Cerebellar cortex (tissue), 1 donor: ENCODE measurements around the gene PPL.
"Not testable (repeated sequence)": the region's sequence is repeated elsewhere in the genome, so short reads cannot be mapped to it uniquely, and the experiment has no call there.

Experiments
- DNase-seq: peaks from one replicate; pipeline ENCODE4 v3.0.0-alpha.2; 2015; ENCODE audit warnings: low spot score

Gene PPL

GRCh38 chr16:4957720-4958509 lies 21.0 kb upstream of the PPL start, which contains the start of gene SEC14L5:
SEC14L5 (plus strand) TSS chr16:4958330; CDS start chr16:4959324, 994 bp downstream.
- DNase-seq: peak; percentile 99

DNA sequence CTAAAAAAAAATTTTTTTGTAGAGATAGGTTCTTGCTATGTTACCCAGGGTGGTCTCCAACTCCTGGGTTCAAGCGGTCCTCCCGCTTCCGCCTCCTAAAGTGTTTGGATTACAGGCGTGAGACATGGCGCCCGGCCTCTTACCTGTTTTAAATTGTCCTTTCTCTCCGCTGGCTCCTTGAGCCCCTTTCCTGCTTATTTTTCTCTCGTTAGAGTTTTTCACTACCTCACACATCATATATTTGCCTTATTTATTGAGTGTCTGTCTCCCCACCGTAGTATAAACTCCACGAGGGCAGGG lies 20.4 kb upstream of the PPL start:
- DNase-seq: no peak

GRCh38 chr16:4954714-4955113 lies 17.8 kb upstream of the PPL start:
- no peak for DNase-seq

- DNase-seq: not testable (repeated sequence)
These were observed 14.6 kb upstream of the PPL start for GRCh38 chr16:4951583-4951982.

- no peak for DNase-seq
These were observed 13.0 kb upstream of the PPL start for GRCh38 chr16:4949986-4950385.

GRCh38 chr16:4948903-4949766 lies 12.2 kb upstream of the PPL start:
- no peak for DNase-seq

DNA sequence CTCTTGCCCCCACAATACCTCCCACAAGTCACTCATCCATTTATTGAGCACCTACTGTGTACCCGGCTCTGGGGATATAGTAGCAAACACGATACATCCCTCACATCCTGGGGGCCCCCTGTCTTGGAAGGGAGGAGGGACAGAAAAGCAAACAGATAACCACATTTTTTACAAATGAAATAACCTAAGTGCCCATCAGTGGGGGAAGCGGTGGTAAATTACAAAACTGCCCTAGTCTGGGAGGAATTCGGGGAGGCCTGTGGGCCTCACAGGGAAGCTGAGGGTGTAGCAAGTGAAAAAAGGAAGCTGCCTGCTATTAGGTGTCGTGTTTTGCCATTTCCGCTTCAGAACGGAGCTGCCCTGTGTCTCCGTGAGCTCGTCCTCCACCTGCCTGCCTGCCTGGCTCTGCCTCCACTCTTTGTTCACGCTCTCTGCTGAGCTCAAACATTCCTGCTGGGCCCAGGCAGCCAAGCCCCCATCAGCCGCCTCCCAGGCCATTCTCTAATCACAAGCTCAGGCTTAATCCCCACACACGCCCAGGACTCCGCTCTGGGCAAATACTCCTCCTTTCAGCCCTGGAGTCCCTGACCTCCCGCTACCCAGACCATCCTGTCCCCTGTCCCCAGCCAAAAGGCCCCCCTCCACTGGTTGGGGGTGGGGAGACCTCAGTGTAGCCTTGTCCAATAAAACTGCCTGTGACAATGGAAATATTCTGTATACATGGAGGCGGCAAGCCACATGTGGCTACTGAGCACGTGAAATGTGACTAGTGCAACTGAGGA lies 11.0 kb upstream of the PPL start:
- DNase-seq: peak; percentile 54

DNA sequence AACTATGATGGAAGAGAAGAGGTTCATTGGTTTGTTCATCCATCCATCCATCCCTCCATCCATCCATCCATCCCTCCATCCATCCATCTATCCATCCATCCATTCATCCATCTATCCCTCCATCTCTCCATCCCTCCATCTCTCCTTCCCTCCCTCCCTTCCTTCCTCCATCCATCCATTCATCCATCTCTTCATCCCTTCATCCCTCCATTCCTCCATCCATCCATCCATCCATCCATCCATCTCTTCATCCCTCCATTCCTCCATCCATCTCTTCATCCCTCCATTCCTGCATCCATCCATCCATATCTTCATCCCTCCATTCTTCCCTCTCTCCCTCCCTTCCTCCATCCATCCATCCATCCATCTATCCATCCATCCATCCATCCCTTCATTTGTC lies 10.0 kb upstream of the PPL start:
- DNase-seq: no peak

GRCh38 chr16:4945560-4946502 lies 8.9 kb upstream of the PPL start:
- no peak for DNase-seq

DNA sequence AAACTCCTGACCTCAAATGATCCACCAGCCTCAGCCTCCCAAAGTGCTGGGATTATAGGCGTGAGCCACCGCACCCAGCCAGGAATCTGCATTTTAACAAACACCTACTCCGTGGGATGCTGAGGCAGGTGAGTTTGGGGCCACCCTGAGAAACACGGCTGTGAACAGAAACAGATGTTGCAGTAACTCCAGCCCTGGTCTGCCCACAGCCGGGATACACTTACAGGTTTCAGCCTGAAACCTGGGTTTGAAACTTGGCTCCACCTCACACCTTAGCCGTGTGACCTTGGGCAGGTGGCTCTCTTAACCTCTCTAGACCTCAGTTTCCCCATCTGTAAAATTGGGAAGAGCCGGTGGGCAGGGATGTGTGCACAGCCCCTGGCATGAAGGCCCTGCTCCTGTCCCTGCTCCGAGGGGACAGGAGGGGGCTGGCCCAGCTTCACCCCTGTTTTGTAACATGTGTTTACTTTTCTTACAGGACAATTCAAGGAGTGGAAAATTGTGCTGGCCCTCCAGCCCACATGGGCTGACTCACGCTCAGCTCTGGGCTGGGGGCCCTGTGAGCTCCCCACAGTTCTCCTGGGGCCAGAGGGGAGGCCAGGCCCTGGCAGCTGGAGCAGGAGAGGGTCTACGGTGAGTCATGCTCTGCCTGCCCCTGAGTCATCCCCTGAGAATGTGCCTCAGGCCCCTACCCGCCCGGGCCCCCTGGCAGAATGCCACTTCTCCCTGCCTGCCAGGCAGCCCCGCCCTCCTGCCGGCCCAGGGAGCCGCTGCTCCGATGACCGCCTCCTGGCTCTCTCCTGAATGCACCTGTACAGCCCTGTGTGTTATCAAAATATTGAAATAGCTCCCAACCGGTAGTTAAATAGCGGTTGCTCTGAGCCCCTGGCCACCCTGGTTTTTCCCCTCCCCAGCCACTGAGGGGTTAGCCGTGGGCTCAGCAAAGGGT lies 7.7 kb upstream of the PPL start:
- DNase-seq: peak; percentile 54

DNA sequence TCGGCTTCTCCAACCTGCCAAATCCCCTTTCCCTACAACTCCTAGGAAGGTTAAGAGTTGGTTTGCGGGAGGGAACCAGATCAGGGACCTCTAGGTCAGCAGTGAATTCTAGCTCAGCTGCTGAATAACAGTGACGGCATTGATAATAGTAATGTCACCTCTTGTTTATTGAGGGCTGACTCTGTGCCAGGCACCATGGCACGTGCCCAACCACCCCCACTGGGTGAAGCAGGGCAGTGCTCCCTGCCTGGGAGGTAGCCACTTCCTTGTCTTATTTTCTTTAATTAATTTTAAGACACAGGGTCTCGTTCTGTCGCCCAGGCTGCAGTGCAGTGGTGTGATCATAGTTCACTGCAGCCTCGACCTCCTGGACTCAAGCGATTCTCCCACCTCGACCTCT lies 5.5 kb upstream of the PPL start:
- DNase-seq: no peak

DNA sequence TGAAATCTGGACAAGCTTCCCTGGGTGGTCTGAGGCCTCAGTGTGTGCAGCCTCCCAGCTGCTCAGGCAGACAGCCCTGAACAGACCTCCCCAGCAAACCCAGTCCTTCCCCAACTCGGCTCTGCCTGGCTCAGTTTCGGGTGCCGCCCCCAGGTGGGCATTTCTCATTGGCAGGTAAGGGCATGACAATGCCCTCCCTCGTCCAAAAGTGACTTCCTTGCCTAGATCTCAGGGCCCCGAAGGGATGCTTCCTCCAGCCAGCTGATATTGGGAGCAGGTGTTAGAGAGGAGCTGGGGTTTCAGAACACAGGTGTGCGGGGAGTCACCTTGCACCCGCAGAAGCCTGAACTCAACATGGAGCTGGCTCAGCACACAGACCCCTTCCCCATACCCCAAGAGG lies 3.8 kb upstream of the PPL start:
- no peak for DNase-seq

DNA sequence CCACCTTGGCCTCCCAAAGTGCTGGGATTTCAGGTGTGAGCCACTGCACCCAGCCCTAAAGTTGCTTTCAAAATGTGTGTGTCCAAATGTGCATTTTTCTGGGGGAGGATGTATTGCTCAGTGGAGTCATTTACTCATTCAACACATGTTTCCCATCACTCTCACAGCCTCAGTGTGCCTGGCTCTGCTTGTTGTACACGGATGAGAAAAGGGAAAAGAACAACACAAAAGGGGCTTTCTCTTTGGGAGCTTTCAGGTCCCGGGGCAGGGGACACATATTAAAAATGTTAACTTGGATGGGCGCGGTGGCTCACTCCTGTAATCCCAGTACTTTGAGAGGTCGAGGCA lies 1.7 kb upstream of the PPL start:
- DNase-seq: no peak

GRCh38 chr16:4937782-4938682 lies 1.1 kb upstream of the PPL start:
- DNase-seq: no peak

DNA sequence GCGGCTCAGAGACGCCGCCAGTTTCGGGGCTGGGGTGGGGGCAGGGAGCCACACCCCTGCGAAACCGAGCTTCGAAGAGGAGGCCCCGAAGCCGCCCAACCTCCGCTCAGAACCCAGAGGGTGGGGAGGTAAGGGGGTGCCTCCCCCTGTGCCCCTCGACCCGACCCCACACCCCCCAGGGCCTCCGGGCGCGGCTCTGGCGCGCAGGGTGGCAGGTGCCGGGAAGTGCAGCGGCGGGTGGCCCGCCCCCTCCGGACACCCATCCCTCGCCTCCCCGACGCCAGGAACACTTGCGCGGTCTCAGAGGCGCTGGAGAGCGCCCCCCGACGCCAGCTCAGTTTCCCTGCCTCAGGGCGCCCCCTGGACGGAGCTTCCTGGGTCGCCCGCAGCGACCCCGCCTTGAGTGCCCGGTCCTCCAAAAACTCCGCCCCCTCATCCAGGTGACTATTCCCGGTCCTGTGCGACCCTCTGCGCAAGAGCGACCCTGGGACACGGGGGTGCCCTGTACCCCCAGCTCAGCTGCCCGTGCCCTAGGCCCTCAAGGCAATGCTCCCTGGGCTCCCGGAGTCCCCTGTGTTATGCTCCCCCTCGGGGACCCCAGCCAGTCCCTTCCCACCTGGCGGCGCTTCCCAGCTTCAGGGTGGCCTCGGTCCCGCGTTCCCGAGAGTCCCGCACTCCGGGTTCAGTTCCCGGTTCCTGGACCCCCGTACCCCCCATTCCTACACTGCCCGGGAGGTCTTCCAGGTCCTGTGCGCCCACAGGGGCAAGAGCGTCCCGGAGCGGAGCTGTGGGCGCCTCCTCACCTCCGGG lies 562 bp downstream of the PPL start:
- DNase-seq: peak; percentile 23

- no peak for DNase-seq
These were observed 1.6 kb downstream of the PPL start for GRCh38 chr16:4935241-4935855.

DNA sequence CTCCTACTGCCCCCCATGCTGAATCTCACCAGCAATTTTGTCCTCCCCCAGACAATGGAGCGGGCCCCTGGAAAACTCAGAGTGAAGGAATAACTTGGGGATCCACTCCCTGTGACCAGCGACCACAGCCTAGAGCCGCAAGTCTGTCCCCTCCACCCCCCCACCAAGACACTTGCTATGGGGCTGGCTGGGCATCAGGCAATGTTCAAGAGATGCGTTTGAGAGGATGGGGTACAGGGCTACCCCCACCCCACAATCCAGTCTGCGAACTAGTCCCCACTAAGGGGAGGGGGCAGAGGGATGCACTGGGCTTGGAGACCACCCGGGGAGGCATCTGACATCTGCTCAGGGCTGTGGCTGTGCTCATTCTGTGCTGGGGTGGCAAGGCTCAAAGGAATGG lies 2.4 kb downstream of the PPL start:
- no peak for DNase-seq

DNA sequence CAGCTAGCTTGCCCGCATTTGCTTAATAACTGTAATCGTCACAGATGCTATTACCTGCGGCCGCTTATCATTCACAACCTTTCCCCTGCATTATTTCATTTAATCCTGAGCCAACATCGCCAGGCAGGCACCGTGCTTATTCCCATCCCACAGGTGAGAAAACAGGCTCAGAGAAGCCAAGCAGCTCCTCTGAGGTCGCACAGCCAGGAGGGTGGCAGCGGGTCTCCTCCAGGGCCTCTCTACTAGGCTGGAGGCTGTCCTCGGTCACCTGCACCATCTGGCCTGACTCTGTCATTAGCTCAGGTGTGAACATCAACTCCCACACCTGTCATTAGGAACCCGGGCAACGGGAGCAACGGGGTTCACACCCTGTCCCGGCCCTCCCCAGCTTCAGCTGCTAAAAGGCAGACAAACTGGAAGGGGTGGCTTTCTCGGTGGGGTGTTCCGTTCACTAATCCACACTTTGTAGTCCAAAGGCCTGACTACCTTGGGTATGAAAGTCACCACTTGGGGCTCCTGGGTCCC lies 3.0 kb downstream of the PPL start:
- DNase-seq: no peak
